GM12892 (cell line): ENCODE results near the gene SLAMF9.
"Not testable (repeated sequence)": the region's sequence is repeated elsewhere in the genome, so short reads cannot be mapped to it uniquely, and the experiment has no call there.

Experiments used
- DNase-seq: peaks from one replicate; pipeline ENCODE4 v3.0.0; 2011; ENCODE audit not compliant: insufficient read length
- FAIRE-seq: peaks from 2 replicates; lab custom pipeline; 2011; peaks lifted over from hg19 to GRCh38; lab: Jason Lieb, UNC
- POLR2A ChIP-seq: IDR thresholded peaks from 2 replicates; pipeline ENCODE4 v1.6.1; 2011; ENCODE audit warnings: low read depth, low read length, control low read depth
- POLR2AphosphoS5 ChIP-seq: IDR thresholded peaks from 2 replicates; pipeline ENCODE4 v1.6.1; 2011; ENCODE audit warnings: low read depth, low read length, control low read depth
- TAF1 ChIP-seq: IDR thresholded peaks from 2 replicates; pipeline ENCODE4 v1.6.1; 2011; ENCODE audit warnings: low read depth, mild to moderate bottlenecking, control low read depth, low read length, borderline replicate concordance

SLAMF9 gene

DNA sequence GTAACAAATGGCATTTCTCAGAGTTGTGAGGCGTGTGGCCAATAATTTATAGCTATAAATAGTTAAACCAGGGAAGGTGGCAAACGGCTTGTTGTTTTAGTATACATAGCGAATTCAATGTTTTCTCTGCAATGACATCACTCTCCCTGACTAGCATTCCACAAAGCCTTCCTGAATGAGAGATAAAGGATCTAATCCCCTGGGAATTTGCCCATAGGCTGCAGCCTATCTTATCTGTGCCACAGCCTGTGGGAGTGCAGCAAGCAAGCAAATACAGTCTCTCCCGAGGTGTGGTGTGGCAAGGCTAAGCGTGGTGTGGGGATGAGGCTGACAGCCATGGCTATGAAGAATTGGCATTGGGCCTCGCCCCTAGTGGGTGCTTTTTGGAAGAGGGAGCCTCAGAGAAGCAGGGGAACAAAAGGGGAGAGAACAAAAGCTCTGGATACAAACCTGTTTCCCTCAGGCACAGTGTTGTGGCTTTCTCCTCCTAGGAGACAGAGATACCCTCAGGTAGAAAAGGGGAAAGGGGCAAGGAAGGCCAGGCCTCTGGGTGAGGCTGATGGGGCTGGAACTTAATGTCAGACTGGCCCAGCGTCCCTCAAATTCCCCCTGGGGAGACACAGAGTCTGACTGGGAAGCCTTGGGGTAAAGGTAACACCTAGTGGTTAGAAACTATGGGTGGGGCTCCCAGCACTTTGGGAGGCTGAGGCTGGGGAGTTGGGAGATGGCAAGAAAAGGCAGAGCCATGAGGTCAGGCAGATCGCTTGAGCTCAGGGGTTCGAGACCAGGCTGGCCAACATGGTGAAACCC, 37.6 kb downstream of the SLAMF9 start:
- TF ChIP-seq POLR2AphosphoS5 = 0 out of 2 replicates have a peak, but pooled peaks have one; percentile 60
- peak; percentile 44; the same call in 1 of the 2 replicates for TF ChIP-seq POLR2A
- no peak for TF ChIP-seq TAF1
- DNase-seq (no peak), FAIRE-seq (no peak)

DNA sequence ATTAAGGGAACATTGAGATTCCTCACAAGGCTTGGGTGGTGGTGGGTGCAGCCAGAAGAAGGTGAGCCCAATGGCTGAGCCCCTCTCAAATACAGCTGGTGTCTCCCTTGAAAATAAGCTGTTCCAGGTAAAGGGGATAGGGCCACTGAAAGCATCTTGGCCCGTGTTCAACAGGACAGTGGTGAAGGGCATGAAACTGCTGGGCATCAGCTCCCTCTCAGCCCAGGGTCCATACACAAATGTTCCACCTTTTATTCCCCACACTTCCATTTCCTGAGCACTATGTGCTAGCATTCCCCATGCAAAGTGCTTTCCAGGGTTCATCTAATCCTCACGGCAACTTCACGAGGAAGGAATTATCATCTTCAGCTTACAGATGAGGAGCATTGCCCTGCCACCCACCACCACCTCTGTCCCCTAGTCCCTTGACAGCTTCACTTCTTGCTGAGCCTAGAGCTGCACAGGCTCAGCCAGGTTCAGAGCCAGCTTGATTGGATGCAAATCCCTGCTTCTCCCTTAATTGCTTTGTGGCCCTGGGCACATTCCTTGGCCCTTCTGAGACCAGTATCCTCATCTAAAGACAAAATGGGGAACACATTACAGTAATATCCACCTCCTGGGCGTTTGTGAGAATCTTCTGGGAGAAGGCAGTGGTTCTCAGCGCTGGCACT, 38.3 kb downstream of the SLAMF9 start:
- DNase-seq = no peak
- peak; percentile 50; the same call in 1 of the 2 replicates for TF ChIP-seq POLR2A
- TF ChIP-seq TAF1 = no peak
- peak; percentile 48; the same call in 1 of the 2 replicates for TF ChIP-seq POLR2AphosphoS5
- FAIRE-seq = no peak

GRCh38 chr1:159914252-159915018, 39.6 kb downstream of the SLAMF9 start:
- no peak for DNase-seq
- no peak for FAIRE-seq
- TF ChIP-seq POLR2AphosphoS5 = no peak; the same call in 1 of the 2 replicates
- no peak for TF ChIP-seq TAF1
- TF ChIP-seq POLR2A = no peak

DNA sequence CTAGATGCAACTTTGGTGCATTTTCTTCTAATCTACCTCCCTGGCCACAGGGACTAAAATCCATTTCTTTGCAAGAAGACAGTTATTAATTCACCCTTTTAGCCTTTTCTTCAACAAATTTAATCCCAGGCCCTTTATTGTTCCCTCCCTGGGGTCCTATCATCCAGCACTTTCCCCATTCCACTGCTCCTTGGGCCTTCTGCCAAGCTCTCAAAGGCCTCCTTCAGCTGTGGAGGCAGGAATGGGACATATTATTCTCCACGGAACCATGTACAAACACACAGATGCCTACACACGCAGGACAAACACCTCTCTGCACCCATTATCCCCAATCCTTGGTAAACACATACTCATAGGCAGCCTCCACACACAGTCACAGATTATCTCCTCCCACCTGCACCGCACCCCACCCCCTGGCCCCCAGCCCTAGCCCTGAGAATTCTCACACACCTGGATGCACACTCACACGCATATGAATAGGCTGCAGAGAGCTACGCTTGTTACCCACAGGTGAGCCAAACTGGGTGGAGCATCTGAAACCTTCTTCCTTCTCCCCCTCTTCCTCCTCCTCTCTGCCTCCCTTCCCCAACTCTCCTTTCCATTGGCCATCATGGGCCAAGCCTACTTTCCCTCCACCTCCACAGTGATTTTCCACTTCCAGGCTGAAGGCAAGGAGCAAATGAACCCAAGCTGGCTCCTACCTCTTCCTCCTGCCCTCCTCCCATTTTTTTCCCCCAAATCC, 40.4 kb downstream of the SLAMF9 start:
- no peak for DNase-seq
- FAIRE-seq = no peak
- TF ChIP-seq TAF1 (no peak), POLR2A (no peak), POLR2AphosphoS5 (no peak)

DNA sequence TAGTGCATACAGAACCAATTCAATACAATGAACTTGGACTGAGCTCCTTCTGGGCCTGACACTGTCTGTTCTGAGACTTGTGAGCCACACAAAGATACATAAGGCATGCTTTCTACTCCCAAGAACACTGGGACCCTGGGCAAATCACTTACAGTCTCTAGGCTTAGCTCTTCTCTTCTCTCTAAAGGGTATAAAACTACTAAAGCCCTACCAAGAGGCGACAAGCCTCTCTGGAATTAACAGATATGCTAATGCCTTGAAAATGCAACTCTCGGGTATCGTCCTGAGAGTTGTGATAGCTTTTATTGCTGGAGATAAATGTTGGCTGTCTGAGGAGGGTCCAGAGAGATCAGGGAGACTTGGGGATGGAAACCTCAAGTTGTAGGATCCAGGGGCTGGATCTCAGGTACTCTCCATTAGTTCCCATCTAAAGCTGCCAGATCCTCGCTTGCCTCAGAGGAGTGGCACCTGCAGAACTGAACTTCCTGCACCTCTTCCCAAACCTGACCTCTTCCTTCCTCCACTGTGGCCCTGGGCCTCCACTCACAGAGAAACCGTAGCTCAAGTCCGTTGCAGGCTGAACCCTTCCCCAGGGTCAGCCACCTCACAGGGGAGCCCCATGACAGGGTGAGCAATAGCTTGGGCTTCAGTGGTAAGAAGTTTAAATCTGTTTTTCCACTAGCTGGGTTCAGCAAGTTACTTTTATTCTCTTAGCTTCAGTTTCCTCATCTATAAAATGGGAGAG, 42.5 kb downstream of the SLAMF9 start:
- FAIRE-seq (peak; percentile 14), DNase-seq (no peak)
- TF ChIP-seq POLR2A (no peak), POLR2AphosphoS5 (0 out of 2 replicates have a peak, but pooled peaks have one; percentile 19)

GRCh38 chr1:159908031-159908940, 45.8 kb downstream of the SLAMF9 start:
- TF ChIP-seq POLR2A (no peak), POLR2AphosphoS5 (no peak), TAF1 (no peak)
- FAIRE-seq (no peak), DNase-seq (no peak)

DNA sequence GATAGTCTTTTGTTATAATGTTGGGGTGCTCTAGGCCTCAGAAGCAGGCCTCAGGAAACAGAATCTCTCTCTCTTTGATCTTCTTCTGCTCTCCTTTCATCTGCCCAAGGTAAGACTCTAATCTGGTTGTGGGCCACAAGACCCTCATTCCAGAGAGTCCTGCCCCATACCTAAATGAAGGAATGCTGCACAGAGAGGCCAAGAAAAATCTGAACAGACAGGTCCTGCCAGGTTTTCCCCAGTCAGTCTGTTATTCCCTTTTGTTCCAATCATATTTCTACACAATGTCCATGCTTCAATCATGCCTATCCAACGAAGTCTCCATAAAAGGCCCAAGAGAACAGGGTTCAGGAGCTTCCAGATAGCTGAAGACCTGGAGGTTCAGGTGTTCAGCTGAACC, 47.1 kb downstream of the SLAMF9 start:
- FAIRE-seq (no peak), DNase-seq (no peak)
- TF ChIP-seq POLR2A (no peak), TAF1 (no peak)

DNA sequence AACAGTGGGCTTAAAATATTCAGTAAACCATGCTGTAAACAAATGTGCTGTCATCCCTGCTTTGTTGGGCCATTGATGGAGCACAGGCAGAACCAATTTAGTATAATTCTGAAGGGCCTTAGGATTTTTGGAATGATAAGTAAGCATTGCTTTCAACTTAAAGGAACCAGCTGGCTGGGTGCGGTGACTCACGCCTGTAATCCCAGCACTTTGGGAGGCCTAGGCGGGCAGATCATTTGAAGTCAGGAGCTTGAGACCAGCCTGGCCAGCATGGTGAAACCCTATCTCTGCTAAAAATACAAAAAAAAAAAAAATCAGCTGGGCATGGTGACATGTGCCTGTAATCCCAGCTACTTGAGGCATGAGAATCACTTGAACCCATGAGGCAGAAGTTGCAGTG, 50.0 kb downstream of the SLAMF9 start:
- not testable (repeated sequence) for DNase-seq

GRCh38 chr1:159902541-159902940, 51.5 kb downstream of the SLAMF9 start:
- DNase-seq = no peak
- no peak for FAIRE-seq
- TF ChIP-seq TAF1 = no peak
- TF ChIP-seq POLR2AphosphoS5 = no peak

More for the DNA sequence above, 50.0 kb downstream of the SLAMF9 start:
- not testable (repeated sequence) for FAIRE-seq
